NCI-H1048 (cell line): Measurements from ENCODE around the gene LIMA1.

Source experiments
- DNase-seq: peaks from one replicate; lab custom pipeline; 2025; lab: John Stamatoyannopoulos, UW

The LIMA1 gene

GRCh38 chr12:50132505-50133135 lies 150.7 kb downstream of the LIMA1 start:
- DNase-seq = no peak

GRCh38 chr12:50129290-50129689 lies 154.0 kb downstream of the LIMA1 start:
- no peak for DNase-seq

GRCh38 chr12:50127546-50127945 lies 155.8 kb downstream of the LIMA1 start:
- no peak for DNase-seq
